ENCODE results near the gene ANO1.

- no peak for TF ChIP-seq CTCF (optimal IDR thresholded peaks at IDR 0.05 in 1 of 3, IDR thresholded peaks at IDR 0.05 in 1 of 3, conservative IDR thresholded peaks at IDR 0.05 in 1 of 3; ENCODE audit: extremely low read depth in 1 of 3, insufficient read depth in 2 of 3, low read length in 3 of 3)
- no peak for TF ChIP-seq EZH2 (IDR thresholded peaks at IDR 0.05; ENCODE audit: low read length)
These were observed 4.2 kb upstream of the ANO1 start for GRCh38 chr11:70073871-70074371.

Measured in keratinocyte (primary cell).